AG20443 (cell line): ENCODE measurements around the gene BPIFB3.
"Not testable (repeated sequence)": the region's sequence is repeated elsewhere in the genome, so short reads cannot be mapped to it uniquely, and the experiment has no call there.

Source experiments
- DNase-seq: peaks from one replicate; pipeline ENCODE4 v3.0.0; 2012; ENCODE audit warnings: low spot score, mixed read lengths

BPIFB3 gene

GRCh38 chr20:33028875-33029274 lies 24.8 kb upstream of the BPIFB3 start:
- DNase-seq = no peak

GRCh38 chr20:33030076-33030475 lies 23.6 kb upstream of the BPIFB3 start:
- DNase-seq = no peak

- DNase-seq = no peak
These were observed 23.1 kb upstream of the BPIFB3 start for GRCh38 chr20:33030569-33030968.

GRCh38 chr20:33031531-33031930 lies 22.2 kb upstream of the BPIFB3 start, which contains the start of gene BPIFB6:
Gene BPIFB6, plus strand, starts transcription at chr20:33031648. Its CDS starts 0 bp downstream, at chr20:33031648.
- no peak for DNase-seq

- no peak for DNase-seq
These were observed 21.1 kb upstream of the BPIFB3 start for GRCh38 chr20:33032555-33032954.

GRCh38 chr20:33033381-33033780 lies 20.3 kb upstream of the BPIFB3 start:
- DNase-seq = no peak

GRCh38 chr20:33034115-33034514 lies 19.6 kb upstream of the BPIFB3 start:
- no peak for DNase-seq

GRCh38 chr20:33034901-33035492 lies 18.7 kb upstream of the BPIFB3 start:
- DNase-seq = no peak

GRCh38 chr20:33037456-33037855 lies 16.2 kb upstream of the BPIFB3 start:
- no peak for DNase-seq

GRCh38 chr20:33038243-33038642 lies 15.5 kb upstream of the BPIFB3 start:
- DNase-seq = no peak

GRCh38 chr20:33042430-33042829 lies 11.3 kb upstream of the BPIFB3 start:
- no peak for DNase-seq

GRCh38 chr20:33042983-33043730 lies 10.5 kb upstream of the BPIFB3 start:
- DNase-seq = no peak

GRCh38 chr20:33043731-33044181 lies 9.9 kb upstream of the BPIFB3 start:
- no peak for DNase-seq

GRCh38 chr20:33045129-33045721 lies 8.5 kb upstream of the BPIFB3 start:
- DNase-seq = not testable (repeated sequence)

GRCh38 chr20:33046412-33046811 lies 7.3 kb upstream of the BPIFB3 start:
- no peak for DNase-seq

- no peak for DNase-seq
These were observed 2.4 kb upstream of the BPIFB3 start for GRCh38 chr20:33051333-33051732.

- no peak for DNase-seq
These were observed 678 bp downstream of the BPIFB3 start for GRCh38 chr20:33054381-33054780.

- DNase-seq = no peak
These were observed 1.1 kb downstream of the BPIFB3 start for GRCh38 chr20:33054791-33055190.

GRCh38 chr20:33059136-33059535 lies 5.4 kb downstream of the BPIFB3 start:
- DNase-seq = no peak

- no peak for DNase-seq
These were observed 6.2 kb downstream of the BPIFB3 start for GRCh38 chr20:33059741-33060390.

GRCh38 chr20:33061658-33062028 lies 7.9 kb downstream of the BPIFB3 start:
- no peak for DNase-seq

- no peak for DNase-seq
These were observed 8.6 kb downstream of the BPIFB3 start for GRCh38 chr20:33062105-33062824.
